Measurements from ENCODE around the gene MTCL3.

The MTCL3 gene

GRCh38 chr6:127514773-127515227 is 4.3 kb downstream of the MTCL3 start:
- no peak for DNase-seq

GRCh38 chr6:127514179-127514772 is 4.9 kb downstream of the MTCL3 start:
- DNase-seq: no peak

GRCh38 chr6:127513425-127513824 is 5.7 kb downstream of the MTCL3 start:
- DNase-seq: no peak

GRCh38 chr6:127510876-127511275 is 8.3 kb downstream of the MTCL3 start:
- no peak for DNase-seq

GRCh38 chr6:127506894-127507293 is 12.2 kb downstream of the MTCL3 start:
- no peak for DNase-seq

- no peak for DNase-seq
Measured at GRCh38 chr6:127503022-127503421, 16.1 kb downstream of the MTCL3 start.

- DNase-seq: no peak
Measured at GRCh38 chr6:127497410-127497809, 21.7 kb downstream of the MTCL3 start.

GRCh38 chr6:127496471-127496870 is 22.7 kb downstream of the MTCL3 start:
- no peak for DNase-seq

GRCh38 chr6:127494240-127494767 is 24.8 kb downstream of the MTCL3 start:
- DNase-seq: no peak

- no peak for DNase-seq
Measured at GRCh38 chr6:127489248-127489647, 29.9 kb downstream of the MTCL3 start.

- no peak for DNase-seq
Measured at GRCh38 chr6:127486934-127487333, 32.2 kb downstream of the MTCL3 start.

GRCh38 chr6:127484212-127484863 is 34.8 kb downstream of the MTCL3 start:
- peak; percentile 85 for DNase-seq

- no peak for DNase-seq
Measured at GRCh38 chr6:127483399-127484055, 35.6 kb downstream of the MTCL3 start.

GRCh38 chr6:127482325-127482724 is 36.8 kb downstream of the MTCL3 start:
- no peak for DNase-seq

GRCh38 chr6:127481628-127482027 is 37.5 kb downstream of the MTCL3 start:
- no peak for DNase-seq

- DNase-seq: no peak
Measured at GRCh38 chr6:127481111-127481510, 38.0 kb downstream of the MTCL3 start.

GRCh38 chr6:127477658-127478057 is 41.5 kb downstream of the MTCL3 start:
- no peak for DNase-seq

GRCh38 chr6:127475823-127476176 is 43.3 kb downstream of the MTCL3 start:
- DNase-seq: no peak

- no peak for DNase-seq
Measured at GRCh38 chr6:127475135-127475822, 43.9 kb downstream of the MTCL3 start.

GRCh38 chr6:127471379-127472255 is 47.5 kb downstream of the MTCL3 start:
- no peak for DNase-seq

- no peak for DNase-seq
Measured at GRCh38 chr6:127468936-127469335, 50.2 kb downstream of the MTCL3 start.

- DNase-seq: no peak
Measured at GRCh38 chr6:127466416-127466815, 52.7 kb downstream of the MTCL3 start.

Measured in OCI-M1 (cell line).